Esophagus squamous epithelium (tissue), 4 donors: ENCODE measurements around the gene NASP.

Experiments used
- POLR2A ChIP-seq, 4 donors: fragments of 450-650 bp; IDR thresholded peaks; one replicate each; pipeline ENCODE4 v1.6.1; 2017; ENCODE audit warnings: antibody characterized with exemption in 4 of 4, mild to moderate bottlenecking in 4 of 4, moderate library complexity in 3 of 4
- TF ChIP-seq, protein P1 (sequence below), 6 experiments: fragments of 450-650 bp in 4 of 6; fragments of 200-600 bp in 2 of 6; sonication (generic) in 2 of 6; IDR thresholded peaks; one replicate each; pipeline ENCODE4 v1.5.1; 2016 to 2019; ENCODE audit warnings: antibody characterized with exemption in 6 of 6, mild to moderate bottlenecking in 4 of 6, moderate library complexity in 4 of 6

DNA sequence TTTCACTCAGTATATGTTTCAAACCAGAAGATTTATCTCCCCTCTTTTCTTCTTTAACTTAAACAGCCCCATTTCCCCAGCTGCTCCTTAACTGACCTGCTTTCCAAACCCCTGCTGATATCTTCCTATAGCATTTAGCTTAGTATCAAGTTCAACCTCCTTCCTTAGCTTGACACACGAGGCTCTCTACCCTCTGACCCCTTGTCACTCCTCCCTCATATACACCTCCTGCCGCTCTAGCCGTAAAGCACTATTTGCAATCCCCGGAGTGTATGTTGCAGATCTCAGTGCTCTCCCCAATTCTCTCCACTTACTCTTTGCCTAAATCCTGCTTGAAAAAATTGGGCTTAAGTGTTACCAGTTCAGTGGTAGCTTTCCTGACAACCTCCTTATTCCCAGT lies 47.0 kb upstream of the NASP start:
- TF ChIP-seq, protein P1, sequence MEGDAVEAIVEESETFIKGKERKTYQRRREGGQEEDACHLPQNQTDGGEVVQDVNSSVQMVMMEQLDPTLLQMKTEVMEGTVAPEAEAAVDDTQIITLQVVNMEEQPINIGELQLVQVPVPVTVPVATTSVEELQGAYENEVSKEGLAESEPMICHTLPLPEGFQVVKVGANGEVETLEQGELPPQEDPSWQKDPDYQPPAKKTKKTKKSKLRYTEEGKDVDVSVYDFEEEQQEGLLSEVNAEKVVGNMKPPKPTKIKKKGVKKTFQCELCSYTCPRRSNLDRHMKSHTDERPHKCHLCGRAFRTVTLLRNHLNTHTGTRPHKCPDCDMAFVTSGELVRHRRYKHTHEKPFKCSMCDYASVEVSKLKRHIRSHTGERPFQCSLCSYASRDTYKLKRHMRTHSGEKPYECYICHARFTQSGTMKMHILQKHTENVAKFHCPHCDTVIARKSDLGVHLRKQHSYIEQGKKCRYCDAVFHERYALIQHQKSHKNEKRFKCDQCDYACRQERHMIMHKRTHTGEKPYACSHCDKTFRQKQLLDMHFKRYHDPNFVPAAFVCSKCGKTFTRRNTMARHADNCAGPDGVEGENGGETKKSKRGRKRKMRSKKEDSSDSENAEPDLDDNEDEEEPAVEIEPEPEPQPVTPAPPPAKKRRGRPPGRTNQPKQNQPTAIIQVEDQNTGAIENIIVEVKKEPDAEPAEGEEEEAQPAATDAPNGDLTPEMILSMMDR (IDR thresholded peaks at IDR 0.05) = no peak
- TF ChIP-seq POLR2A (IDR thresholded peaks at IDR 0.05) = no peak
